Loucy (cell line): ENCODE measurements around the gene DNM2.

Source experiments
- CTCF ChIP-seq: fragments of 200-600 bp; sonication (generic); conservative IDR thresholded peaks from 2 replicates; pipeline ENCODE4 v1.5.1; 2014; ENCODE audit warnings: mild to moderate bottlenecking, antibody characterized with exemption, low read length
- EZH2phosphoT487 ChIP-seq: fragments of 200-600 bp; IDR thresholded peaks from 2 replicates; pipeline ENCODE4 v1.6.1; 2018; ENCODE audit warnings: antibody characterized with exemption, mild to moderate bottlenecking, moderate library complexity, borderline replicate concordance

- no peak for TF ChIP-seq CTCF
- no peak for TF ChIP-seq EZH2phosphoT487
These were observed 30.5 kb downstream of the DNM2 start for GRCh38 chr19:10748195-10748926.
